ENCODE data around the gene NECTIN2.

The NECTIN2 gene

GRCh38 chr19:44907613-44908012 lies 61.5 kb downstream of the NECTIN2 start:
- Histone ChIP-seq H3K27me3 (ENCODE audit: insufficient read depth, low read length) (no peaks in the 10 kb centered on the region), H3K27ac (ENCODE audit: low read depth, low read length, poor library complexity, severe bottlenecking) (no peak overlapping the region), H3K4me1 (ENCODE audit: insufficient read depth, low read length, severe bottlenecking) (peaks cover 4% of the 10 kb centered on the region), H3K79me2 (ENCODE audit: insufficient read depth, low read length) (no peaks in the 10 kb centered on the region), H3K4me2 (ENCODE audit: low read length) (no peak overlapping the region), H3K9ac (ENCODE audit: low read length) (no peak overlapping the region), H2AFZ (ENCODE audit: low read length) (no peak overlapping the region), H3K9me3 (ENCODE audit: low read length) (no peaks in the 10 kb centered on the region), H3K36me3 (ENCODE audit: insufficient read depth, low read length) (peaks cover 13% of the 10 kb centered on the region), H4K20me1 (ENCODE audit: insufficient read depth, low read length) (no peaks in the 10 kb centered on the region), H3K9me2 (ENCODE audit: low read depth, low read length) (no peaks in the 10 kb centered on the region), H3F3A (ENCODE audit: insufficient read depth, low read length) (no peaks in the 10 kb centered on the region), H3K4me3 (ENCODE audit: low read depth, low read length, poor library complexity, severe bottlenecking) (no peak overlapping the region)
- TF ChIP-seq CTCF (IDR thresholded peaks at IDR 0.05; ENCODE audit: low read length) (no peak), EZH2 (IDR thresholded peaks at IDR 0.05; ENCODE audit: borderline replicate concordance, low read length) (no peak)

- Histone ChIP-seq H3F3A (ENCODE audit: insufficient read depth, low read length) (no peaks in the 10 kb centered on the region), H3K27ac (ENCODE audit: low read depth, low read length, poor library complexity, severe bottlenecking) (no peak overlapping the region), H3K4me1 (ENCODE audit: insufficient read depth, low read length, severe bottlenecking) (peaks cover 4% of the 10 kb centered on the region), H3K27me3 (ENCODE audit: insufficient read depth, low read length) (no peaks in the 10 kb centered on the region), H3K4me2 (ENCODE audit: low read length) (no peak overlapping the region), H3K4me3 (ENCODE audit: low read depth, low read length, poor library complexity, severe bottlenecking) (no peak overlapping the region), H3K9me2 (ENCODE audit: low read depth, low read length) (no peaks in the 10 kb centered on the region), H3K36me3 (ENCODE audit: insufficient read depth, low read length) (peaks cover 7% of the 10 kb centered on the region; the same call in 1 of the 2 replicates), H3K79me2 (ENCODE audit: insufficient read depth, low read length) (no peaks in the 10 kb centered on the region), H3K9ac (ENCODE audit: low read length) (no peak overlapping the region), H3K9me3 (ENCODE audit: low read length) (no peaks in the 10 kb centered on the region), H4K20me1 (ENCODE audit: insufficient read depth, low read length) (no peaks in the 10 kb centered on the region), H2AFZ (ENCODE audit: low read length) (no peak overlapping the region)
- TF ChIP-seq EZH2 (IDR thresholded peaks at IDR 0.05; ENCODE audit: borderline replicate concordance, low read length) (no peak), CTCF (IDR thresholded peaks at IDR 0.05; ENCODE audit: low read length) (no peak)
These were observed 62.2 kb downstream of the NECTIN2 start for GRCh38 chr19:44908074-44908835.

- H3K36me3 ChIP-seq (ENCODE audit: insufficient read depth, low read length), result 0 out of 2 replicates have a peak, but pooled peaks cover 4% of the 10 kb centered on the region
- H3K9me2 ChIP-seq (ENCODE audit: low read depth, low read length), result no peaks in the 10 kb centered on the region
- H3K27ac ChIP-seq (ENCODE audit: low read depth, low read length, poor library complexity, severe bottlenecking), result no peak overlapping the region
- peaks cover 1% of the 10 kb centered on the region for H3K4me1 ChIP-seq (ENCODE audit: insufficient read depth, low read length, severe bottlenecking)
- H3K9me3 ChIP-seq (ENCODE audit: low read length), result no peaks in the 10 kb centered on the region
- no peaks in the 10 kb centered on the region for H3F3A ChIP-seq (ENCODE audit: insufficient read depth, low read length)
- no peaks in the 10 kb centered on the region for H3K27me3 ChIP-seq (ENCODE audit: insufficient read depth, low read length)
- H3K9ac ChIP-seq (ENCODE audit: low read length), result no peak overlapping the region
- no peaks in the 10 kb centered on the region for H3K79me2 ChIP-seq (ENCODE audit: insufficient read depth, low read length)
- TF ChIP-seq EZH2 (IDR thresholded peaks at IDR 0.05; ENCODE audit: borderline replicate concordance, low read length) (no peak), CTCF (IDR thresholded peaks at IDR 0.05; ENCODE audit: low read length) (no peak)
- H3K4me3 ChIP-seq (ENCODE audit: low read depth, low read length, poor library complexity, severe bottlenecking), result no peak overlapping the region
- H3K4me2 ChIP-seq (ENCODE audit: low read length), result no peak overlapping the region
- H4K20me1 ChIP-seq (ENCODE audit: insufficient read depth, low read length), result no peaks in the 10 kb centered on the region
- H2AFZ ChIP-seq (ENCODE audit: low read length), result no peak overlapping the region
These were observed 62.8 kb downstream of the NECTIN2 start for GRCh38 chr19:44908836-44909261.
